GM21367 (cell line): Measurements from ENCODE around the gene KCNK15.

ENCODE experiments used
- ATAC-seq: cut with Tn5 transposase; IDR thresholded peaks from one replicate; pipeline ENCODE4 v1.9.1; 2021; ENCODE audit not compliant: unreplicated experiment

KCNK15 gene

GRCh38 chr20:44735816-44736169, 9.9 kb upstream of the KCNK15 start:
- no peak for ATAC-seq

GRCh38 chr20:44736170-44737021, 9.3 kb upstream of the KCNK15 start:
- no peak for ATAC-seq

- ATAC-seq = no peak
These were observed 8.5 kb upstream of the KCNK15 start for GRCh38 chr20:44737116-44737515.

GRCh38 chr20:44738813-44739477, 6.7 kb upstream of the KCNK15 start:
- ATAC-seq = no peak

GRCh38 chr20:44739942-44740341, 5.7 kb upstream of the KCNK15 start:
- ATAC-seq = no peak

- no peak for ATAC-seq
These were observed 3.2 kb upstream of the KCNK15 start for GRCh38 chr20:44742304-44743079.

GRCh38 chr20:44743080-44743701, 2.5 kb upstream of the KCNK15 start:
- ATAC-seq = no peak

GRCh38 chr20:44743916-44744655, 1.6 kb upstream of the KCNK15 start:
- no peak for ATAC-seq

- ATAC-seq = no peak
These were observed 505 bp upstream of the KCNK15 start for GRCh38 chr20:44745122-44745597.

GRCh38 chr20:44746367-44747165, 901 bp downstream of the KCNK15 start:
- ATAC-seq = no peak

- ATAC-seq = no peak
These were observed 1.7 kb downstream of the KCNK15 start for GRCh38 chr20:44747166-44748004.

- ATAC-seq = no peak
These were observed 2.3 kb downstream of the KCNK15 start for GRCh38 chr20:44748005-44748370.

- no peak for ATAC-seq
These were observed 4.6 kb downstream of the KCNK15 start for GRCh38 chr20:44750081-44750805.

GRCh38 chr20:44752099-44752931, 6.7 kb downstream of the KCNK15 start:
- ATAC-seq = no peak

- no peak for ATAC-seq
These were observed 8.9 kb downstream of the KCNK15 start for GRCh38 chr20:44754554-44754953.

GRCh38 chr20:44756011-44756688, 10.5 kb downstream of the KCNK15 start:
- ATAC-seq = no peak

GRCh38 chr20:44756956-44757355, 11.3 kb downstream of the KCNK15 start:
- ATAC-seq = no peak
